HCT116 (cell line): ENCODE data around the gene WWP2.

Source experiments
- CBX3 ChIP-seq: IDR thresholded peaks from 2 replicates; pipeline ENCODE4 v1.6.1; 2012; ENCODE audit warnings: low read depth
- CTCF ChIP-seq, 3 experiments: fragments of 200-600 bp in 1 of 3; sonication (generic) in 1 of 3; IDR thresholded peaks in 2 of 3; conservative IDR thresholded peaks in 1 of 3; 2 replicates each; pipeline ENCODE4 v1.5.1; 2012 to 2017; ENCODE audit warnings: low read depth in 2 of 3, low read length in 2 of 3, antibody characterized with exemption in 1 of 3, borderline replicate concordance in 1 of 3, control low read depth in 1 of 3, mild to moderate bottlenecking in 1 of 3, mixed read lengths in 1 of 3, mixed run types in 1 of 3, moderate library complexity in 1 of 3; ENCODE audit not compliant: insufficient read depth in 1 of 3
- EZH2 ChIP-seq: fragments of 200-600 bp; sonication (generic); IDR thresholded peaks from 2 replicates; pipeline ENCODE4 v1.6.1; 2017; ENCODE audit warnings: antibody characterized with exemption, mixed run types
- EZH2phosphoT487 ChIP-seq: fragments of 200-600 bp; IDR thresholded peaks from 2 replicates; pipeline ENCODE4 v1.6.1; 2018; ENCODE audit warnings: antibody characterized with exemption, borderline replicate concordance
- JUND ChIP-seq: IDR thresholded peaks from 2 replicates; pipeline ENCODE4 v1.6.1; 2012
- MAX ChIP-seq: IDR thresholded peaks from 2 replicates; pipeline ENCODE4 v1.6.1; 2012
- POLR2A ChIP-seq: IDR thresholded peaks from 2 replicates; pipeline ENCODE4 v1.7.0; 2011; ENCODE audit warnings: borderline replicate concordance; ENCODE audit not compliant: insufficient read depth, insufficient read length; ENCODE audit errors: extremely low read depth
- POLR2AphosphoS5 ChIP-seq: IDR thresholded peaks from 2 replicates; pipeline ENCODE4 v1.6.1; 2011; ENCODE audit warnings: mild to moderate bottlenecking, low read depth, low read length, moderate library complexity
- RAD21 ChIP-seq: IDR thresholded peaks from 2 replicates; pipeline ENCODE4 v1.6.1; 2012; ENCODE audit warnings: low read depth, mild to moderate bottlenecking
- SIN3A ChIP-seq: IDR thresholded peaks from 2 replicates; pipeline ENCODE4 v1.6.1; 2012; ENCODE audit warnings: low read depth
- SP1 ChIP-seq: IDR thresholded peaks from 2 replicates; pipeline ENCODE4 v1.6.1; 2012; ENCODE audit warnings: low read depth
- SRF ChIP-seq: IDR thresholded peaks from 2 replicates; pipeline ENCODE4 v1.6.1; 2012; ENCODE audit warnings: low read depth
- YY1 ChIP-seq: IDR thresholded peaks from 2 replicates; pipeline ENCODE4 v1.6.1; 2011; ENCODE audit warnings: low read length, low read depth, moderate library complexity, mild to moderate bottlenecking; ENCODE audit not compliant: insufficient replicate concordance; ENCODE audit errors: extremely low read depth
- ZNF274 ChIP-seq: fragments of 200-500 bp; sonication (Bioruptor generic); IDR thresholded peaks from 2 replicates; pipeline ENCODE4 v1.6.1; 2014; ENCODE audit warnings: mild to moderate bottlenecking, low read depth, low read length, inconsistent platforms

- TF ChIP-seq EZH2: no peak
- no peak for TF ChIP-seq ZNF274
- TF ChIP-seq POLR2A: no peak
- no peak for TF ChIP-seq CTCF (IDR thresholded peaks at IDR 0.05 in 2 of 3, conservative IDR thresholded peaks at IDR 0.05 in 1 of 3; ENCODE audit: borderline replicate concordance in 1 of 3, insufficient read depth in 1 of 3, low read depth in 2 of 3, low read length in 2 of 3)
- no peak for TF ChIP-seq EZH2phosphoT487
- TF ChIP-seq SP1: no peak
- TF ChIP-seq SIN3A: no peak
- no peak for TF ChIP-seq RAD21
- no peak for TF ChIP-seq YY1
- TF ChIP-seq POLR2AphosphoS5: no peak
- no peak for TF ChIP-seq CBX3
- TF ChIP-seq JUND: no peak
- no peak for TF ChIP-seq SRF
- TF ChIP-seq MAX: no peak
Measured at GRCh38 chr16:69928856-69929400, 166.8 kb downstream of the WWP2 start.
